ENCODE results near the gene ITPR1.

Gene ITPR1

DNA sequence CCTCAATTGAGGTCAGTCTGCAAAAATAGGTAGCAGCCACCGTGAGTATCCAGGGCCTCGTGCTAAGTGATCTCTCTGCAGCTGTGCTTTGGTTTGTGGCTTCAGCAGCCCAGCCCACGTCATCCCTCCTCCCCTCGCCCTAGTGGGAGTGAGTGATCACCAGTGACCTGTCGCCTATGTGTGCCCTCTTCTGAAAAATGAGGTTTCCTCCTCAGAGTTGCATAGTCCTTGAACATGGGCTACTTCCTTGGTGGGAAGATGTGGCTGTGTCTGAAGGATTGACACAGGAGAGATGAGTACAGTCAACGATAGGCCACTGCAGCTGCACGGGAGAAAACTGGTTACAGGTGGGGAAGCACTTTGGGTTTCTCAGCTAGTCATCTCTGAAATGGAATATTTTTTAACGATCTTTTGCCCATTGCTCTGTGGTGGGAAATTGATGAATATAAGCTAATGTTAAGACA lies 341.3 kb downstream of the ITPR1 start:
- DNase-seq (ENCODE audit: low spot score) = peak; percentile 63
- TF ChIP-seq, protein P1, sequence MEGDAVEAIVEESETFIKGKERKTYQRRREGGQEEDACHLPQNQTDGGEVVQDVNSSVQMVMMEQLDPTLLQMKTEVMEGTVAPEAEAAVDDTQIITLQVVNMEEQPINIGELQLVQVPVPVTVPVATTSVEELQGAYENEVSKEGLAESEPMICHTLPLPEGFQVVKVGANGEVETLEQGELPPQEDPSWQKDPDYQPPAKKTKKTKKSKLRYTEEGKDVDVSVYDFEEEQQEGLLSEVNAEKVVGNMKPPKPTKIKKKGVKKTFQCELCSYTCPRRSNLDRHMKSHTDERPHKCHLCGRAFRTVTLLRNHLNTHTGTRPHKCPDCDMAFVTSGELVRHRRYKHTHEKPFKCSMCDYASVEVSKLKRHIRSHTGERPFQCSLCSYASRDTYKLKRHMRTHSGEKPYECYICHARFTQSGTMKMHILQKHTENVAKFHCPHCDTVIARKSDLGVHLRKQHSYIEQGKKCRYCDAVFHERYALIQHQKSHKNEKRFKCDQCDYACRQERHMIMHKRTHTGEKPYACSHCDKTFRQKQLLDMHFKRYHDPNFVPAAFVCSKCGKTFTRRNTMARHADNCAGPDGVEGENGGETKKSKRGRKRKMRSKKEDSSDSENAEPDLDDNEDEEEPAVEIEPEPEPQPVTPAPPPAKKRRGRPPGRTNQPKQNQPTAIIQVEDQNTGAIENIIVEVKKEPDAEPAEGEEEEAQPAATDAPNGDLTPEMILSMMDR (IDR thresholded peaks at IDR 0.05; ENCODE audit: extremely low read depth, missing control alignments) = no peak

DNA sequence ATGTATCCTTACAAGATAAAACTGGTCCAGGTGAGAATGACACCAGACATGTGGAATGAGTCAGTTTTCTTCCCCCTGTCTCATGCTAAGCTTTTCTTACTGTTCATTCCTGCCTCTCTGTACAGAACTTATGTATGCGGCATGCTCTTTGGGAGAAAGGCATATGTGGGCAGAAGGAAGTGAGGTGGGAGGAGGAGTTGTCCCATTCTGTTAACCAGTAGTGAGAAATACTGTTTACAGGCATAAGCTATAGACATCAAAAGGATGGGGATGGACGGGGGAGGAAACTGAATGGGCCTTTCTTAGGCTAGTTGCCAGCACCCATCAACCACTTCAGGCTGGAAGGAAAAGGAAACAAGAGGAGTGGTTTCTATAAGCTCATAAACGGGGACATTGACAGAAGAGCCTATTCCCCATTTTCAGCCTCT lies 342.5 kb downstream of the ITPR1 start:
- no peak for DNase-seq (ENCODE audit: low spot score)
- TF ChIP-seq, protein P1 (IDR thresholded peaks at IDR 0.05; ENCODE audit: extremely low read depth, missing control alignments) = no peak

DNA sequence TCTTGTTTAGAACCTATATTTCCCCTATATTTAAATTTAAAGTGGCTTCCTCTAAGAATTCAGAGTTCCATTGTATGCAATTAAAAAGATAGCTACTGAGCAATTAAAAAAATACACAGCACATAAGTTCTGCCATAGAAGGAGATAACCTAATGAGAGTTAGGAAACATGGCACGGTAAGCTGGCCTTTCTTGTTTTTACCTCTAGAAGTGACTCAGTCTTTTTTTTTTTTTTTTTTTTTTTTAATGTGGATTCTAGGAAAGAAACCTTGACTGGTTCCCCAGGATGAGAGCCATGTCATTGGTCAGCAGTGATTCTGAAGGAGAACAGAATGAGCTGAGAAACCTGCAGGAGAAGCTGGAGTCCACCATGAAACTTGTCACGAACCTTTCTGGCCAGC lies 343.4 kb downstream of the ITPR1 start:
- TF ChIP-seq, protein P1 (IDR thresholded peaks at IDR 0.05; ENCODE audit: extremely low read depth, missing control alignments) = no peak

DNA sequence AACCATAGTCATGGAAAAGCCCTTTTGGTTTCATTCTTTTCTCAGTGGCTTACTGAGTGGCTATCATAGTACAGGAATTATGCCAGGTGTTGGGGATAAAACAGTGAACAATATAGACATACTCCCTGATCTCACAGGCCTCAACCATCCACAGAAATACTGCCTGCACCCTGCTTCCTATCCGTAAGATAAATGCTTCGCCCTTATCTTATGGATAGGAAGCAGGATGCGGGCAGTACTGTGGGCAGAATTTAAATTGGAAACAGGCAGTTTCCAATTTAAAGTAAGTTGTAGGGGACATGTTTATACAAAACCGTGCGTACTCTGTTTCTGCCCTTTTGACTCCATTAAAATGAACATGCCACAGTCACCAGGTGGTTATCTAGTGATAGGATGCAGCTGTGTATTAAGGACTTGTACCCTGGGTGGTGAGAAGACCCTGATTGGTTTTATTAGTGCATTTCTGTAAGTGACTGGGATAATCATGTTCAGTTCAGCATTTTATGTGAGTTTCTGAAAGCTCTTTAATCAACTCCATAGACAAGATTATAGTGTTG lies 344.3 kb downstream of the ITPR1 start:
- DNase-seq (ENCODE audit: low spot score) = no peak
- TF ChIP-seq, protein P1 (IDR thresholded peaks at IDR 0.05; ENCODE audit: extremely low read depth, missing control alignments) = no peak

More for the DNA sequence above, 343.4 kb downstream of the ITPR1 start:
- DNase-seq (ENCODE audit: low spot score) = no peak

DNA sequence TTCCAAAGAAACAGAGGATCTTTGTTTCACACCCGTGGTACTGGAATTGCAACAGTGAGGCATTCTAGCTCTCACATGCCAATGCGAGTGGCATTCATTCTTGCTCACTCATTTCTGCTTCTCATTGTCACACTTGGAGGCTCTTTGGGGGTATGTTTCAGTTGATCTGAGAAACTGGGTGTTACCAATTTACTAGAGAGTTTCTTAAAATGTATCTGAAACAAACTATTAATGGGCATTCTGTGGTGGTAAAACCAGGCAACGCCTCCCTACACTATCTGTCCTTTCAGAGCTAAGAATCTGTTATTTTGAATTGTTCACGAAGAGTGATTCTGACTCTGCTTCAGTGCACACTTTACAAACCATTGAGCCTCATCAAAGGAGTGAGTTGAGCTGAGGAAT lies 345.5 kb downstream of the ITPR1 start:
- DNase-seq (ENCODE audit: low spot score) = no peak
- TF ChIP-seq, protein P1 (IDR thresholded peaks at IDR 0.05; ENCODE audit: extremely low read depth, missing control alignments) = no peak

DNA sequence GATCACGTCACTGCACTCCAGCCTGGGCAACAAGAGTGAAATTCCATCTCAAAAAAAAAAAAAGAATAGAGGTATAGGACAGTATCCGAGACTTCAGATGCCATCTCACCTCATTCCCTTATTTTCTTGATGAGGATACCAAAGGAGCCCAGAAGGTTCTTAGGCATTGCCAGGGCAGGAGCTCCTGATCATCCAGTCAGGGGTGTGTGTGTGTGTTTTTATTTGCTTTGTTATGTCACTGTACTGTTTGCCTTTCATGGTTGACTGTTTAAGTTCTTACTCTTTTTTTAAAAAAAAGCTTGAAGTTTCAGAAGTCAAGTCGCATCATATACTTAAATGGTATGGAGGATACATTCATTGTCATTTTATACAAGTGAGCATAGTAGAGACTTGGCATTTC lies 346.1 kb downstream of the ITPR1 start:
- TF ChIP-seq, protein P1 (IDR thresholded peaks at IDR 0.05; ENCODE audit: extremely low read depth, missing control alignments) = no peak
- DNase-seq (ENCODE audit: low spot score) = no peak

DNA sequence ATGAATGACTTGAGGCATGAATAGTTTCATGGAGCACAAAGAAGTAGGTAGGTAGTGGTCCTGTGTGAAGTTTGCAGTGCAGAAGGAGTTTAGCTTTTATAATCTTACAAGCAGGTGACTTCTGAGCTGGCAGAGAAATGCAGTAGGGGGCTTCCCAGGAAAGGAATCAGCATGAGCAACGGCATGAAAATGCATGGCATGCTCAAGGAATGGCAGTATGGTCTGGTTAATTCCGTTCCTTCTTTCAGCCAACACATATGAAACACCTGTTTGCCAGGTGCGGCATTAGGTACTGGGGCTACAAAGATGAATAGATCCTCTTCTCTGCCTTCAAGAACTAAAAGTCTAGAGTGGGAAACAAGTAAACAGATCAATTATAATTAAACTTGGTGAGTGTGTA lies 348.1 kb downstream of the ITPR1 start:
- TF ChIP-seq, protein P1 (IDR thresholded peaks at IDR 0.05; ENCODE audit: extremely low read depth, missing control alignments) = no peak
- no peak for DNase-seq (ENCODE audit: low spot score)

Data from GM20000 (cell line).